ENCODE data around the gene RHBDF2.
A peak's percentile ranks its signal among the peaks of the same experiment; 100 is the strongest.

DNA sequence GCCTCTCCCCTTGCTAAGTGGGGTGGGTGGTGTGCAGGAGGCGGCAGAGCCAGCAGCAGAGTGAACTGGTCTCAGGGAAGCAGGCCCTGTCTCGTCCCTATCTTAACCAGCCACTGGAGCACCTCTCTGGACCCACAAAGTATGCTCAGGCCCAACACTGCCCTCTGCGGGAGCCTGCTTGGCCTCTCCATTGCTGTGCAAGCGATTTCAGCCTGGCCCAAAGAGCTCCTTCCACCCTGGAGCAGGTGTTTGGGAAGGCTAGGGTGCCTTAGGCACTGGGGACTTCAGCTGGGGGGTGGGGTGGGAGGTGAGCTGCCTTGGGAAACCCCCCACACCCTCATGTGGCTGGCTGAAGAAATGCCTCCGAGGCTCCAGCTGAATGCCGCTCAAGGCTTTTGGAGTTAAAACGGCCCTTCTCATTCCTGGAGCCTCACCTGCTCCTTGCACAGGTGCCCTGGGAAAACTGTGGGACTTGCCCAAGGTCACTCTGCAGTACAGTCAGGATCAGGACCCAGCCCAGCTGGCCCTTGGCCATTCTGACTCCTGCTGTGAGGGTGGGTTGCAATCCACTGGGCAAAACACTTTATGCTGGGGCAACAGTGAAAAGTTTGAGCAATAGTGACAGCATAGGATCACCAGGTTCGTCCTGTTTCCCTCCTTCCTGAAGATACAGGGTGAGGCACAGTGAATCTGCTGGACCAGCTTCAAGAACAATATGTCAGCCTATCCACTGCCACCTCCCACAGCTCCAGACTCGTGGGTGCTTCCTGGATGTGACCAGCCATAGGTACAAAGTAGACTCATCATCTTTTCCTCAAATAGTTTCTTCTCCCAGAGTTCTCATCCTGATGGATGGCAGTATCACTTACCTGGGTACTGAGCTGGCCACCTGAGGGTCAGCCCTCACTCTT lies 42.4 kb downstream of the RHBDF2 start:
- TF ChIP-seq, protein P1, sequence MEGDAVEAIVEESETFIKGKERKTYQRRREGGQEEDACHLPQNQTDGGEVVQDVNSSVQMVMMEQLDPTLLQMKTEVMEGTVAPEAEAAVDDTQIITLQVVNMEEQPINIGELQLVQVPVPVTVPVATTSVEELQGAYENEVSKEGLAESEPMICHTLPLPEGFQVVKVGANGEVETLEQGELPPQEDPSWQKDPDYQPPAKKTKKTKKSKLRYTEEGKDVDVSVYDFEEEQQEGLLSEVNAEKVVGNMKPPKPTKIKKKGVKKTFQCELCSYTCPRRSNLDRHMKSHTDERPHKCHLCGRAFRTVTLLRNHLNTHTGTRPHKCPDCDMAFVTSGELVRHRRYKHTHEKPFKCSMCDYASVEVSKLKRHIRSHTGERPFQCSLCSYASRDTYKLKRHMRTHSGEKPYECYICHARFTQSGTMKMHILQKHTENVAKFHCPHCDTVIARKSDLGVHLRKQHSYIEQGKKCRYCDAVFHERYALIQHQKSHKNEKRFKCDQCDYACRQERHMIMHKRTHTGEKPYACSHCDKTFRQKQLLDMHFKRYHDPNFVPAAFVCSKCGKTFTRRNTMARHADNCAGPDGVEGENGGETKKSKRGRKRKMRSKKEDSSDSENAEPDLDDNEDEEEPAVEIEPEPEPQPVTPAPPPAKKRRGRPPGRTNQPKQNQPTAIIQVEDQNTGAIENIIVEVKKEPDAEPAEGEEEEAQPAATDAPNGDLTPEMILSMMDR (IDR thresholded peaks at IDR 0.05; ENCODE audit: poor library complexity): peak; percentile 48
- no peak for TF ChIP-seq EZH2 (IDR thresholded peaks at IDR 0.05; ENCODE audit: borderline replicate concordance)
